ENCODE data around the gene CNOT11. TPM values are rescaled to one million over a fixed set of nuclear protein-coding genes. Genes with fewer than 3 reads are reported as not detected.
A peak's percentile ranks its signal among the peaks of the same experiment; 100 is the strongest.

CNOT11 gene
- total RNA-seq, 1 donor from 2014 or later = 10.8 TPM

GRCh38 chr2:101274142-101274541 lies 21.5 kb downstream of the CNOT11 start:
- no peaks in the 10 kb centered on the region for H3K27me3 ChIP-seq (ENCODE audit: control insufficient read depth, insufficient read depth, low read length)
- no peak overlapping the region for H3K4me3 ChIP-seq (ENCODE audit: low read depth, low read length)
- no peak for DNase-seq (ENCODE audit: low read depth)
- FAIRE-seq = peak; percentile 13
- peaks cover 16% of the 10 kb centered on the region for H3K36me3 ChIP-seq (ENCODE audit: control insufficient read depth, insufficient read depth, low read length)
- TF ChIP-seq, protein P1, sequence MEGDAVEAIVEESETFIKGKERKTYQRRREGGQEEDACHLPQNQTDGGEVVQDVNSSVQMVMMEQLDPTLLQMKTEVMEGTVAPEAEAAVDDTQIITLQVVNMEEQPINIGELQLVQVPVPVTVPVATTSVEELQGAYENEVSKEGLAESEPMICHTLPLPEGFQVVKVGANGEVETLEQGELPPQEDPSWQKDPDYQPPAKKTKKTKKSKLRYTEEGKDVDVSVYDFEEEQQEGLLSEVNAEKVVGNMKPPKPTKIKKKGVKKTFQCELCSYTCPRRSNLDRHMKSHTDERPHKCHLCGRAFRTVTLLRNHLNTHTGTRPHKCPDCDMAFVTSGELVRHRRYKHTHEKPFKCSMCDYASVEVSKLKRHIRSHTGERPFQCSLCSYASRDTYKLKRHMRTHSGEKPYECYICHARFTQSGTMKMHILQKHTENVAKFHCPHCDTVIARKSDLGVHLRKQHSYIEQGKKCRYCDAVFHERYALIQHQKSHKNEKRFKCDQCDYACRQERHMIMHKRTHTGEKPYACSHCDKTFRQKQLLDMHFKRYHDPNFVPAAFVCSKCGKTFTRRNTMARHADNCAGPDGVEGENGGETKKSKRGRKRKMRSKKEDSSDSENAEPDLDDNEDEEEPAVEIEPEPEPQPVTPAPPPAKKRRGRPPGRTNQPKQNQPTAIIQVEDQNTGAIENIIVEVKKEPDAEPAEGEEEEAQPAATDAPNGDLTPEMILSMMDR (IDR thresholded peaks at IDR 0.05; ENCODE audit: insufficient read depth, low read length, severe bottlenecking) = no peak

- peak; percentile 80 for DNase-seq (ENCODE audit: low read depth)
- Histone ChIP-seq H3K27me3 (ENCODE audit: control insufficient read depth, insufficient read depth, low read length) (no peaks in the 10 kb centered on the region), H3K4me3 (ENCODE audit: low read depth, low read length) (no peak overlapping the region), H3K36me3 (ENCODE audit: control insufficient read depth, insufficient read depth, low read length) (peaks cover 19% of the 10 kb centered on the region)
- TF ChIP-seq, protein P1 (IDR thresholded peaks at IDR 0.05; ENCODE audit: insufficient read depth, low read length, severe bottlenecking) = peak; percentile 56
- FAIRE-seq = no peak
These were observed 24.4 kb downstream of the CNOT11 start for GRCh38 chr2:101277111-101277510.

GRCh38 chr2:101278925-101279324 lies 26.2 kb downstream of the CNOT11 start:
- peaks cover 19% of the 10 kb centered on the region for H3K36me3 ChIP-seq (ENCODE audit: control insufficient read depth, insufficient read depth, low read length)
- TF ChIP-seq, protein P1 (IDR thresholded peaks at IDR 0.05; ENCODE audit: insufficient read depth, low read length, severe bottlenecking) = no peak
- no peak for DNase-seq (ENCODE audit: low read depth)
- H3K4me3 ChIP-seq (ENCODE audit: low read depth, low read length) = no peak overlapping the region
- FAIRE-seq = no peak
- H3K27me3 ChIP-seq (ENCODE audit: control insufficient read depth, insufficient read depth, low read length) = no peaks in the 10 kb centered on the region

DNA sequence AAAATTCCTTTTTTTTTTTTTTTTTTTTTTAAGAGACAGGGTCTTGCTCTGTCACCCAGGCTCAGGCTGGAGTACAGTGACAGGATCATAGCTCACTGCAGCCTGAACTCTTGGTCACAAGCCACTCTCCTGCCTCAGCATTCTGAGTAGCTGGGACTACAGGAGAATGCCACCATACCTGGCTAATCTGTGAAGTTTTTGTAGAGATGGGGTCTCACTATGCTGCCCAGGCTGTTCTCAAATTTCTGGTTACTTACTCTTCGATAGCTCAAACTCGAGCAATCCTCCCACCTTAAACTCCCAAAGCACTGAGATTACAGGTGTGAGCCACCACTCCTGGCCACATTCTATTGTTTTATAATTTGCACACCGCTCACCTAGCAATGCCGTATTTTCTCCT lies 28.8 kb downstream of the CNOT11 start:
- no peak for FAIRE-seq

GRCh38 chr2:101282980-101283379 lies 30.3 kb downstream of the CNOT11 start:
- H3K4me3 ChIP-seq (ENCODE audit: low read depth, low read length) = no peak overlapping the region
- peaks cover 21% of the 10 kb centered on the region for H3K36me3 ChIP-seq (ENCODE audit: control insufficient read depth, insufficient read depth, low read length)
- no peak for FAIRE-seq
- H3K27me3 ChIP-seq (ENCODE audit: control insufficient read depth, insufficient read depth, low read length) = no peaks in the 10 kb centered on the region
- DNase-seq (ENCODE audit: low read depth) = no peak
- TF ChIP-seq, protein P1 (IDR thresholded peaks at IDR 0.05; ENCODE audit: insufficient read depth, low read length, severe bottlenecking) = no peak

More for the DNA sequence above, 28.8 kb downstream of the CNOT11 start:
- no peaks in the 10 kb centered on the region for H3K27me3 ChIP-seq (ENCODE audit: control insufficient read depth, insufficient read depth, low read length)
- H3K4me3 ChIP-seq (ENCODE audit: low read depth, low read length) = no peak overlapping the region
- peaks cover 18% of the 10 kb centered on the region for H3K36me3 ChIP-seq (ENCODE audit: control insufficient read depth, insufficient read depth, low read length)
- TF ChIP-seq, protein P1 (IDR thresholded peaks at IDR 0.05; ENCODE audit: insufficient read depth, low read length, severe bottlenecking) = no peak
- DNase-seq (ENCODE audit: low read depth) = no peak

- TF ChIP-seq, protein P1 (IDR thresholded peaks at IDR 0.05; ENCODE audit: insufficient read depth, low read length, severe bottlenecking) = no peak
These were observed 34.0 kb downstream of the CNOT11 start for GRCh38 chr2:101286684-101287083.

More at GRCh38 chr2:101286684-101287083, 34.0 kb downstream of the CNOT11 start:
- Histone ChIP-seq H3K36me3 (ENCODE audit: control insufficient read depth, insufficient read depth, low read length) (peaks cover 18% of the 10 kb centered on the region), H3K27me3 (ENCODE audit: control insufficient read depth, insufficient read depth, low read length) (no peaks in the 10 kb centered on the region), H3K4me3 (ENCODE audit: low read depth, low read length) (no peak overlapping the region)
- FAIRE-seq (no peak), DNase-seq (ENCODE audit: low read depth) (no peak)

Data from bronchial epithelial cell (primary cell).